ENCODE measurements around the gene CCDC154.

Gene CCDC154

GRCh38 chr16:1431497-1432270 lies 12.7 kb downstream of the CCDC154 start:
- no peak overlapping the region for H3K14ac ChIP-seq (ENCODE audit: low read length in 2 of 2)
- H2BK12ac ChIP-seq (ENCODE audit: low read length in 2 of 2) = no peak overlapping the region
- 81% methylated on average over 20 of the region's 20 CpGs for WGBS
- H3K79me1 ChIP-seq (replicated peaks; ENCODE audit: low read length, poor library complexity, severe bottlenecking) = no peaks in the 10 kb centered on the region
- no peaks in the 10 kb centered on the region for H3K9me3 ChIP-seq (ENCODE audit: control insufficient read depth, low read length)
- no peak overlapping the region for H2BK5ac ChIP-seq (ENCODE audit: low read depth, low read length, poor library complexity, severe bottlenecking)
- no peak overlapping the region for H3K18ac ChIP-seq (ENCODE audit: low read depth in 1 of 2, low read length in 2 of 2)
- no peak overlapping the region for H3K4ac ChIP-seq (ENCODE audit: low read depth in 1 of 2, low read length in 2 of 2)
- no peak overlapping the region for H2BK120ac ChIP-seq (ENCODE audit: low read depth, low read length)
- no peak overlapping the region for H4K8ac ChIP-seq (ENCODE audit: low read length)
- H3K36me3 ChIP-seq (ENCODE audit: control insufficient read depth in 1 of 2, insufficient read depth in 2 of 2, low read depth in 1 of 2, low read length in 2 of 2) = no peaks in the 10 kb centered on the region
- no peaks in the 10 kb centered on the region for H3K4me1 ChIP-seq (ENCODE audit: control insufficient read depth, insufficient read depth, low read depth, low read length)
- H3K23ac ChIP-seq (ENCODE audit: low read length in 2 of 2) = no peak overlapping the region
- peak overlapping the region in 1 of 2 experiments; percentile 11 for H3K4me3 ChIP-seq (ENCODE audit: insufficient read depth in 1 of 2, low read depth in 1 of 2, low read length in 2 of 2)
- H2AK5ac ChIP-seq (ENCODE audit: low read length, severe bottlenecking) = no peak overlapping the region
- H2BK15ac ChIP-seq (ENCODE audit: low read depth, poor library complexity, severe bottlenecking) = no peak overlapping the region
- no peak overlapping the region for H2AFZ ChIP-seq (ENCODE audit: low read depth, low read length)
- peak overlapping the region; percentile 3 for H4K91ac ChIP-seq (ENCODE audit: low read length)
- no peak overlapping the region for H3K9ac ChIP-seq (ENCODE audit: low read length)
- peaks cover 9 to 38% of the 10 kb centered on the region in 2 experiments for H3K27me3 ChIP-seq (ENCODE audit: control insufficient read depth in 1 of 2, insufficient read depth in 1 of 2, low read length in 2 of 2)
- no peak overlapping the region for H3K27ac ChIP-seq (ENCODE audit: low read length, poor library complexity, severe bottlenecking)
- DNase-seq = no peak
- H3K4me2 ChIP-seq (ENCODE audit: low read length, poor library complexity, severe bottlenecking) = no peak overlapping the region

GRCh38 chr16:1430759-1431496 lies 13.4 kb downstream of the CCDC154 start, which contains the start of gene PERCC1:
Gene PERCC1, plus strand, starts transcription at chr16:1431078. Its CDS starts 1,516 bp downstream, at chr16:1432594.
- no peak for DNase-seq
- no peak within 1 kb of the TSS for H2BK15ac ChIP-seq (ENCODE audit: low read depth, poor library complexity, severe bottlenecking)
- peaks cover 9 to 38% of the 10 kb centered on the region in 2 experiments for H3K27me3 ChIP-seq (ENCODE audit: control insufficient read depth in 1 of 2, insufficient read depth in 1 of 2, low read length in 2 of 2)
- H2BK12ac ChIP-seq (ENCODE audit: low read length in 2 of 2) = no peak within 1 kb of the TSS
- no peak within 1 kb of the TSS for H3K18ac ChIP-seq (ENCODE audit: low read depth in 1 of 2, low read length in 2 of 2)
- WGBS = 87% methylated on average over 35 of the region's 35 CpGs
- H3K36me3 ChIP-seq (ENCODE audit: control insufficient read depth in 1 of 2, insufficient read depth in 2 of 2, low read depth in 1 of 2, low read length in 2 of 2) = no peaks in the 10 kb centered on the region
- H2BK5ac ChIP-seq (ENCODE audit: low read depth, low read length, poor library complexity, severe bottlenecking) = no peak within 1 kb of the TSS
- no peak within 1 kb of the TSS for H4K91ac ChIP-seq (ENCODE audit: low read length)
- H3K4me2 ChIP-seq (ENCODE audit: low read length, poor library complexity, severe bottlenecking) = no peak within 1 kb of the TSS
- H3K23ac ChIP-seq (ENCODE audit: low read length in 2 of 2) = no peak within 1 kb of the TSS
- no peak within 1 kb of the TSS for H3K9ac ChIP-seq (ENCODE audit: low read length)
- H3K9me3 ChIP-seq (ENCODE audit: control insufficient read depth, low read length) = no peaks in the 10 kb centered on the region
- H2BK120ac ChIP-seq (ENCODE audit: low read depth, low read length) = no peak within 1 kb of the TSS
- H2AK5ac ChIP-seq (ENCODE audit: low read length, severe bottlenecking) = no peak within 1 kb of the TSS
- H3K4ac ChIP-seq (ENCODE audit: low read depth in 1 of 2, low read length in 2 of 2) = no peak within 1 kb of the TSS
- no peak within 1 kb of the TSS for H2AFZ ChIP-seq (ENCODE audit: low read depth, low read length)
- no peak within 1 kb of the TSS for H3K4me3 ChIP-seq (ENCODE audit: insufficient read depth in 1 of 2, low read depth in 1 of 2, low read length in 2 of 2)
- no peak within 1 kb of the TSS for H4K8ac ChIP-seq (ENCODE audit: low read length)
- no peaks in the 10 kb centered on the region for H3K4me1 ChIP-seq (ENCODE audit: control insufficient read depth, insufficient read depth, low read depth, low read length)
- no peak within 1 kb of the TSS for H3K14ac ChIP-seq (ENCODE audit: low read length in 2 of 2)
- no peak within 1 kb of the TSS for H3K27ac ChIP-seq (ENCODE audit: low read length, poor library complexity, severe bottlenecking)
- no peaks in the 10 kb centered on the region for H3K79me1 ChIP-seq (replicated peaks; ENCODE audit: low read length, poor library complexity, severe bottlenecking)

GRCh38 chr16:1430214-1430758 lies 14.1 kb downstream of the CCDC154 start:
- H4K8ac ChIP-seq (ENCODE audit: low read length) = no peak overlapping the region
- H3K23ac ChIP-seq (ENCODE audit: low read length in 2 of 2) = no peak overlapping the region
- no peaks in the 10 kb centered on the region for H3K36me3 ChIP-seq (ENCODE audit: control insufficient read depth in 1 of 2, insufficient read depth in 2 of 2, low read depth in 1 of 2, low read length in 2 of 2)
- no peak for DNase-seq
- H3K4me1 ChIP-seq (ENCODE audit: control insufficient read depth, insufficient read depth, low read depth, low read length) = no peaks in the 10 kb centered on the region
- H3K14ac ChIP-seq (ENCODE audit: low read length in 2 of 2) = no peak overlapping the region
- H2BK12ac ChIP-seq (ENCODE audit: low read length in 2 of 2) = no peak overlapping the region
- WGBS = 84% methylated on average over 11 of the region's 14 CpGs
- H3K79me1 ChIP-seq (replicated peaks; ENCODE audit: low read length, poor library complexity, severe bottlenecking) = no peaks in the 10 kb centered on the region
- no peak overlapping the region for H3K18ac ChIP-seq (ENCODE audit: low read depth in 1 of 2, low read length in 2 of 2)
- H2AFZ ChIP-seq (ENCODE audit: low read depth, low read length) = no peak overlapping the region
- H3K4me3 ChIP-seq (ENCODE audit: insufficient read depth in 1 of 2, low read depth in 1 of 2, low read length in 2 of 2) = no peak overlapping the region
- peaks cover 9 to 38% of the 10 kb centered on the region in 2 experiments for H3K27me3 ChIP-seq (ENCODE audit: control insufficient read depth in 1 of 2, insufficient read depth in 1 of 2, low read length in 2 of 2)
- no peak overlapping the region for H3K4me2 ChIP-seq (ENCODE audit: low read length, poor library complexity, severe bottlenecking)
- H3K4ac ChIP-seq (ENCODE audit: low read depth in 1 of 2, low read length in 2 of 2) = no peak overlapping the region
- no peak overlapping the region for H2BK5ac ChIP-seq (ENCODE audit: low read depth, low read length, poor library complexity, severe bottlenecking)
- H3K9me3 ChIP-seq (ENCODE audit: control insufficient read depth, low read length) = no peaks in the 10 kb centered on the region
- no peak overlapping the region for H2BK15ac ChIP-seq (ENCODE audit: low read depth, poor library complexity, severe bottlenecking)
- H4K91ac ChIP-seq (ENCODE audit: low read length) = no peak overlapping the region
- H3K27ac ChIP-seq (ENCODE audit: low read length, poor library complexity, severe bottlenecking) = no peak overlapping the region
- H3K9ac ChIP-seq (ENCODE audit: low read length) = no peak overlapping the region
- H2BK120ac ChIP-seq (ENCODE audit: low read depth, low read length) = no peak overlapping the region
- H2AK5ac ChIP-seq (ENCODE audit: low read length, severe bottlenecking) = no peak overlapping the region

GRCh38 chr16:1429631-1430030 lies 14.7 kb downstream of the CCDC154 start:
- H3K9me3 ChIP-seq (ENCODE audit: control insufficient read depth, low read length) = no peaks in the 10 kb centered on the region
- no peak overlapping the region for H3K18ac ChIP-seq (ENCODE audit: low read depth in 1 of 2, low read length in 2 of 2)
- H2BK12ac ChIP-seq (ENCODE audit: low read length in 2 of 2) = no peak overlapping the region
- peaks cover 9 to 38% of the 10 kb centered on the region in 2 experiments for H3K27me3 ChIP-seq (ENCODE audit: control insufficient read depth in 1 of 2, insufficient read depth in 1 of 2, low read length in 2 of 2)
- no peak overlapping the region for H3K9ac ChIP-seq (ENCODE audit: low read length)
- H4K91ac ChIP-seq (ENCODE audit: low read length) = no peak overlapping the region
- H2BK15ac ChIP-seq (ENCODE audit: low read depth, poor library complexity, severe bottlenecking) = no peak overlapping the region
- H3K4me1 ChIP-seq (ENCODE audit: control insufficient read depth, insufficient read depth, low read depth, low read length) = no peaks in the 10 kb centered on the region
- no peak overlapping the region for H2BK120ac ChIP-seq (ENCODE audit: low read depth, low read length)
- H3K4ac ChIP-seq (ENCODE audit: low read depth in 1 of 2, low read length in 2 of 2) = no peak overlapping the region
- no peak overlapping the region for H3K23ac ChIP-seq (ENCODE audit: low read length in 2 of 2)
- H3K14ac ChIP-seq (ENCODE audit: low read length in 2 of 2) = no peak overlapping the region
- no peak for DNase-seq
- no peak overlapping the region for H2AFZ ChIP-seq (ENCODE audit: low read depth, low read length)
- H3K36me3 ChIP-seq (ENCODE audit: control insufficient read depth in 1 of 2, insufficient read depth in 2 of 2, low read depth in 1 of 2, low read length in 2 of 2) = no peaks in the 10 kb centered on the region
- H4K8ac ChIP-seq (ENCODE audit: low read length) = no peak overlapping the region
- H2AK5ac ChIP-seq (ENCODE audit: low read length, severe bottlenecking) = no peak overlapping the region
- 91% methylated on average over 13 of the region's 13 CpGs for WGBS
- H3K4me3 ChIP-seq (ENCODE audit: insufficient read depth in 1 of 2, low read depth in 1 of 2, low read length in 2 of 2) = no peak overlapping the region
- H3K27ac ChIP-seq (ENCODE audit: low read length, poor library complexity, severe bottlenecking) = no peak overlapping the region
- no peak overlapping the region for H2BK5ac ChIP-seq (ENCODE audit: low read depth, low read length, poor library complexity, severe bottlenecking)
- no peak overlapping the region for H3K4me2 ChIP-seq (ENCODE audit: low read length, poor library complexity, severe bottlenecking)
- H3K79me1 ChIP-seq (replicated peaks; ENCODE audit: low read length, poor library complexity, severe bottlenecking) = no peaks in the 10 kb centered on the region

All from mesenchymal stem cell (in vitro differentiated cells and primary cell).